SH-SY5Y (cell line): Measurements from ENCODE around the gene GPBP1.

Experiments
- GATA2 ChIP-seq: IDR thresholded peaks from 2 replicates; pipeline ENCODE4 v1.6.1; 2011; ENCODE audit warnings: mild to moderate bottlenecking, low read depth, low read length
- GATA3 ChIP-seq: IDR thresholded peaks from 2 replicates; pipeline ENCODE4 v1.6.1; 2011; ENCODE audit warnings: low read depth, mild to moderate bottlenecking, low read length, moderate library complexity

GRCh38 chr5:57313716-57314115 is 139.9 kb downstream of the GPBP1 start:
- no peak for TF ChIP-seq GATA2
- TF ChIP-seq GATA3: no peak
